ENCODE measurements around the gene LATS2.

LATS2 gene

GRCh38 chr13:21061029-21061763 is at the start of gene LATS2:
Gene LATS2, minus strand, starts transcription at chr13:21061586. Its CDS starts 15,560 bp downstream, at chr13:21046026.
- TF ChIP-seq CTCF (IDR thresholded peaks at IDR 0.05; ENCODE audit: borderline replicate concordance, insufficient read depth, low read depth, low read length) = no peak
- H3K4me3 ChIP-seq (ENCODE audit: low read depth, low read length) = peak within 1 kb of the TSS; percentile 93

GRCh38 chr13:21109168-21109567 is 47.8 kb upstream of the LATS2 start:
- no peak overlapping the region for H3K4me3 ChIP-seq (ENCODE audit: low read depth, low read length)
- TF ChIP-seq CTCF (IDR thresholded peaks at IDR 0.05; ENCODE audit: borderline replicate concordance, insufficient read depth, low read depth, low read length) = no peak

- no peak overlapping the region for H3K4me3 ChIP-seq (ENCODE audit: low read depth, low read length)
These were observed 44.7 kb upstream of the LATS2 start for GRCh38 chr13:21106089-21106488.

GRCh38 chr13:21104199-21105019 is 43.0 kb upstream of the LATS2 start:
- H3K4me3 ChIP-seq (ENCODE audit: low read depth, low read length) = no peak overlapping the region
- TF ChIP-seq CTCF (IDR thresholded peaks at IDR 0.05; ENCODE audit: borderline replicate concordance, insufficient read depth, low read depth, low read length) = no peak

More at GRCh38 chr13:21106089-21106488, 44.7 kb upstream of the LATS2 start:
- no peak for TF ChIP-seq CTCF (IDR thresholded peaks at IDR 0.05; ENCODE audit: borderline replicate concordance, insufficient read depth, low read depth, low read length)

GRCh38 chr13:21101865-21102576 is 40.6 kb upstream of the LATS2 start:
- H3K4me3 ChIP-seq (ENCODE audit: low read depth, low read length) = no peak overlapping the region
- no peak for TF ChIP-seq CTCF (IDR thresholded peaks at IDR 0.05; ENCODE audit: borderline replicate concordance, insufficient read depth, low read depth, low read length)

- no peak for TF ChIP-seq CTCF (IDR thresholded peaks at IDR 0.05; ENCODE audit: borderline replicate concordance, insufficient read depth, low read depth, low read length)
- no peak overlapping the region for H3K4me3 ChIP-seq (ENCODE audit: low read depth, low read length)
These were observed 39.8 kb upstream of the LATS2 start for GRCh38 chr13:21100994-21101757.
